ENCODE results near the gene KHK.
A peak's percentile ranks its signal among the peaks of the same experiment; 100 is the strongest.
"Not testable (repeated sequence)": the region's sequence is repeated elsewhere in the genome, so short reads cannot be mapped to it uniquely, and the experiment has no call there.

Gene KHK

GRCh38 chr2:27060323-27060722 lies 26.2 kb upstream of the KHK start:
- DNase-seq = no peak

- DNase-seq = no peak
Observed at GRCh38 chr2:27065128-27065527, 21.4 kb upstream of the KHK start.

- DNase-seq = no peak
Observed at GRCh38 chr2:27067385-27067784, 19.2 kb upstream of the KHK start.

GRCh38 chr2:27069436-27069835 lies 17.1 kb upstream of the KHK start:
- DNase-seq = no peak

GRCh38 chr2:27069961-27070618 lies 16.5 kb upstream of the KHK start:
- DNase-seq = no peak

GRCh38 chr2:27070653-27071276 lies 15.8 kb upstream of the KHK start:
- no peak for DNase-seq

- peak; percentile 94 for DNase-seq
Observed at GRCh38 chr2:27071277-27071989, 15.1 kb upstream of the KHK start, which contains the start of gene OST4. Gene OST4 (minus strand): TSS chr2:27071654.

GRCh38 chr2:27071990-27072830 lies 14.4 kb upstream of the KHK start:
- DNase-seq = peak; percentile 71

GRCh38 chr2:27072920-27073319 lies 13.7 kb upstream of the KHK start:
- DNase-seq = no peak

GRCh38 chr2:27073782-27074181 lies 12.8 kb upstream of the KHK start:
- no peak for DNase-seq

- DNase-seq = no peak
Observed at GRCh38 chr2:27074738-27075565, 11.6 kb upstream of the KHK start.

GRCh38 chr2:27075566-27075871 lies 11.1 kb upstream of the KHK start:
- DNase-seq = not testable (repeated sequence)

GRCh38 chr2:27076323-27076722 lies 10.2 kb upstream of the KHK start:
- DNase-seq = no peak

- DNase-seq = no peak
Observed at GRCh38 chr2:27077231-27077630, 9.3 kb upstream of the KHK start.

- DNase-seq = peak; percentile 48
Observed at GRCh38 chr2:27078267-27079194, 8.0 kb upstream of the KHK start, which contains the start of gene EMILIN1. Gene EMILIN1 (plus strand): TSS chr2:27078615. CDS start chr2:27079066, 451 bp downstream.

- DNase-seq = no peak
Observed at GRCh38 chr2:27079233-27080139, 7.1 kb upstream of the KHK start.

GRCh38 chr2:27080140-27080469 lies 6.5 kb upstream of the KHK start:
- DNase-seq = no peak

GRCh38 chr2:27080603-27080936 lies 6.0 kb upstream of the KHK start:
- no peak for DNase-seq

- DNase-seq = no peak
Observed at GRCh38 chr2:27081984-27082772, 4.4 kb upstream of the KHK start.
